PFSK-1 (cell line): ENCODE results near the gene IL10.

Source experiments
- FOXP2 ChIP-seq: optimal IDR thresholded peaks from 2 replicates; pipeline ENCODE3; 2011; ENCODE audit warnings: borderline replicate concordance, control low read depth, inconsistent platforms; ENCODE audit not compliant: insufficient read depth; ENCODE audit errors: extremely low read length, extremely low read depth
- POLR2AphosphoS5 ChIP-seq: IDR thresholded peaks from 2 replicates; pipeline ENCODE4 v1.6.1; 2012; ENCODE audit warnings: low read depth, mild to moderate bottlenecking, control low read depth, low read length, moderate library complexity
- SIN3A ChIP-seq: IDR thresholded peaks from 2 replicates; pipeline ENCODE4 v1.6.1; 2012; ENCODE audit warnings: mild to moderate bottlenecking, low read length, moderate library complexity, borderline replicate concordance; ENCODE audit not compliant: insufficient read depth
- TAF1 ChIP-seq: IDR thresholded peaks from 2 replicates; pipeline ENCODE4 v1.6.1; 2012; ENCODE audit warnings: low read length, control low read depth, borderline replicate concordance; ENCODE audit not compliant: insufficient read depth
- TF ChIP-seq, protein P1 (sequence below), 2 experiments: IDR thresholded peaks; 2 replicates each; pipeline versions ENCODE4 v1.6.1 to v1.8.0; 2011 to 2012; ENCODE audit warnings: low read depth in 2 of 2, low read length in 2 of 2, control low read depth in 1 of 2, inconsistent platforms in 1 of 2, mild to moderate bottlenecking in 1 of 2, moderate library complexity in 1 of 2; ENCODE audit not compliant: insufficient read depth in 1 of 2

Gene IL10

DNA sequence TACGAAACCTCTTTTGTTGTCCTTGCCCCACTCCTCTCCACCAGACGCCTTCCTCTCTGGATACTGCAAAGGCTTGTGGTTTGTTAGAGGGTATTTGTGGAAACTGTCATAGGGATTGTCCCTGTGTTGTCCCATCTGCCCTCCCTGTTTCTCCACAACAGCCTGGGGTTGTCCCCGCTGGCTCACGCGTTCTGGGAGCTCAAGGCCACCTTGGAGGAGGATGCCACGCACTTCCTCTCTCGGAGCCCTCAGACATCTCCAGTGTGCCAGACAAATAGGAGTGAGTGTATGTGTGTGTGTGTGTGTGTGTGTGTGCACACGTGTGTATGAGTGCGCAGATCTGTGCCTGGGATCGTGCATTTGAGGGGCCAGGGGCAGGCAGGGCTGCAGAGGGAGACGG lies 39.3 kb downstream of the IL10 start:
- TF ChIP-seq, protein P1, sequence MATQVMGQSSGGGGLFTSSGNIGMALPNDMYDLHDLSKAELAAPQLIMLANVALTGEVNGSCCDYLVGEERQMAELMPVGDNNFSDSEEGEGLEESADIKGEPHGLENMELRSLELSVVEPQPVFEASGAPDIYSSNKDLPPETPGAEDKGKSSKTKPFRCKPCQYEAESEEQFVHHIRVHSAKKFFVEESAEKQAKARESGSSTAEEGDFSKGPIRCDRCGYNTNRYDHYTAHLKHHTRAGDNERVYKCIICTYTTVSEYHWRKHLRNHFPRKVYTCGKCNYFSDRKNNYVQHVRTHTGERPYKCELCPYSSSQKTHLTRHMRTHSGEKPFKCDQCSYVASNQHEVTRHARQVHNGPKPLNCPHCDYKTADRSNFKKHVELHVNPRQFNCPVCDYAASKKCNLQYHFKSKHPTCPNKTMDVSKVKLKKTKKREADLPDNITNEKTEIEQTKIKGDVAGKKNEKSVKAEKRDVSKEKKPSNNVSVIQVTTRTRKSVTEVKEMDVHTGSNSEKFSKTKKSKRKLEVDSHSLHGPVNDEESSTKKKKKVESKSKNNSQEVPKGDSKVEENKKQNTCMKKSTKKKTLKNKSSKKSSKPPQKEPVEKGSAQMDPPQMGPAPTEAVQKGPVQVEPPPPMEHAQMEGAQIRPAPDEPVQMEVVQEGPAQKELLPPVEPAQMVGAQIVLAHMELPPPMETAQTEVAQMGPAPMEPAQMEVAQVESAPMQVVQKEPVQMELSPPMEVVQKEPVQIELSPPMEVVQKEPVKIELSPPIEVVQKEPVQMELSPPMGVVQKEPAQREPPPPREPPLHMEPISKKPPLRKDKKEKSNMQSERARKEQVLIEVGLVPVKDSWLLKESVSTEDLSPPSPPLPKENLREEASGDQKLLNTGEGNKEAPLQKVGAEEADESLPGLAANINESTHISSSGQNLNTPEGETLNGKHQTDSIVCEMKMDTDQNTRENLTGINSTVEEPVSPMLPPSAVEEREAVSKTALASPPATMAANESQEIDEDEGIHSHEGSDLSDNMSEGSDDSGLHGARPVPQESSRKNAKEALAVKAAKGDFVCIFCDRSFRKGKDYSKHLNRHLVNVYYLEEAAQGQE (IDR thresholded peaks at IDR 0.05; ENCODE audit: insufficient read depth in 1 of 2, low read depth in 2 of 2, low read length in 2 of 2) = no peak
- TF ChIP-seq POLR2AphosphoS5 (no peak), FOXP2 (no peak), TAF1 (no peak), SIN3A (no peak)

DNA sequence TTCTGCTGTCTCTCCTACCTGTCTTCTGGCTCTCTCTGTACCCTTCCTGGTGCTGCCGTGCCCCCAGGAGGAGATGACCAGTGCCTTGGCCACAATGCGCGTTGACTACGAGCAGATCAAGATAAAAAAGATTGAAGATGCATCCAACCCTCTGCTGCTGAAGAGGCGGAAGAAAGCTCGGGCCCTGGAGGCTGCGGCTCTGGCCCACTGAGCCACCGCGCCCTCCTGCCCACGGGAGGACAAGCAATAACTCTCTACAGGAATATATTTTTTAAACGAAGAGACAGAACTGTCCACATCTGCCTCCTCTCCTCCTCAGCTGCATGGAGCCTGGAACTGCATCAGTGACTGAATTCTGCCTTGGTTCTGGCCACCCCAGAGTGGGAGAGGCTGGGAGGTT lies 39.8 kb downstream of the IL10 start:
- TF ChIP-seq FOXP2 (no peak), SIN3A (no peak), TAF1 (no peak), POLR2AphosphoS5 (no peak)
- TF ChIP-seq, protein P1 (IDR thresholded peaks at IDR 0.05; ENCODE audit: insufficient read depth in 1 of 2, low read depth in 2 of 2, low read length in 2 of 2) = no peak

DNA sequence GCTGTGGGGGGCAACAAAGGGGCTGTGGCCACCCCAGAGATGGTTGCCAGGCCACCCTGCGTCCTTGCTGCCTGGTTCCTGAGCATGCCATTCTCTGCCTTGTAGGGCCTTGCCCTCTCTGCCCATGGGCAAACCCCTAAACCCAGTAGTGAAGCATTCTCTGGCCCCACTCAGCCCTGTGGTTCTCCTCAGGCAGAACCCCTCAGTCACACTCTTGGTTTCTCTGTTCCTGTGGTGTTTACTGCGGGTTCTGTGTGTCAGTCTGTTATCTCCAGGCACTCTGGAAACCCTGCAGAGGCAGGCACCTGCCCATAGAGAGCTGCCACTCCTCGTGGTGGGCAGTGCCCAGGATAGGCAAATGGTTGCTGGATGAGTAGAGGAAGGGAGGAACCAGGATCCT lies 42.8 kb downstream of the IL10 start:
- TF ChIP-seq FOXP2 (no peak), SIN3A (no peak)
- TF ChIP-seq, protein P1 (IDR thresholded peaks at IDR 0.05; ENCODE audit: insufficient read depth in 1 of 2, low read depth in 2 of 2, low read length in 2 of 2) = no peak

DNA sequence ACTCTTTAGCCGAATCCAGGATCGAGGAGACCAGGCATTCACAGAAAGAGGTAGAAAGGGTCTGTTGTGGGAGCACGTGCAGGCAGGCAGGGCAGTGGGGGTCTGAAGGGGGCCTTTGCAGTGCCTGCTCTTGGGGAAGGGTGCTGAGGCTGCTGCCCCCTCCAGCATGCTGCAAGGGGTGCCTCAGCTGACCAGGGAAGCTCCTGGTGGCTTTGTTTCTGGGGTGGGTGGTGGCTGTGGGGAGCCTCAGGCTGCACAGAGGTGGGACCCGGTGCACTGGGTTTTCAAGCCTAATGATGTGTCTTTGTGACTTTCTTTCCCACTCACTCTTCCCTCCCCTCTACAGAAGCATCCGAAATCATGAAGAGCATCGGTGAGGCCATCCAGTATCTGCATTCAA lies 43.2 kb downstream of the IL10 start:
- no peak for TF ChIP-seq SIN3A

DNA sequence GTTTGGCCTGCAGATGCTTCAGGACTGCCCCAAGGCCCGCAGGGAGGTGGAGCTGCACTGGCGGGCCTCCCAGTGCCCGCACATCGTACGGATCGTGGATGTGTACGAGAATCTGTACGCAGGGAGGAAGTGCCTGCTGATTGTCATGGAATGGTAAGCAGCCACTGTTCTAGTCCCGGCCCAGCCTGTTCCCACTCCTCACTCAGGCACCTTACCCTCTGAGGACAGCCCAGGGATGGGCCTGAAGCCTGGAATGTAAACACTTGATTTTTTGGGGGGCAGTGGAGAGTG lies 43.7 kb downstream of the IL10 start:
- no peak for TF ChIP-seq FOXP2
- TF ChIP-seq, protein P1 (IDR thresholded peaks at IDR 0.05; ENCODE audit: insufficient read depth in 1 of 2, low read depth in 2 of 2, low read length in 2 of 2) = no peak
- no peak for TF ChIP-seq SIN3A
- no peak for TF ChIP-seq TAF1
- TF ChIP-seq POLR2AphosphoS5 = no peak
